Right ventricle myocardium superior (tissue), 1 donor: ENCODE measurements around the gene GAP43. TPM values are rescaled to one million over a fixed set of nuclear protein-coding genes. Genes with fewer than 3 reads are reported as not detected.

Source experiments
- ATAC-seq: fragments of 200-7000 bp; cut with Tn5 transposase; one replicate; pipeline ENCODE4 v1.9.1; 2020; ENCODE audit warnings: mild to moderate bottlenecking; ENCODE audit not compliant: poor library complexity
- DNase-seq: peaks from one replicate; pipeline ENCODE4 v3.0.0-alpha.2; 2020
- intact Hi-C: fragments of 100-400 bp; cut with DNase I; formaldehyde crosslinking; loops from one replicate; pipeline ENCODE4 v1.11.2; 2022
- total RNA-seq: library from RNA; stranded (reverse); fragmentation: NEBNext Ultra II Directional; extraction: Animal tissue kit (Norgen Biotek cat#: 25700); gene quantifications from one replicate; pipeline ENCODE4 v1.2.1, GENCODE V29; 2021
- donor health status: DM: no; HTN: yes; CAD: no; lungs with severe emphysema.

GAP43 gene
- total RNA-seq, 1 donor from 2014 or later: 0.38 TPM

DNA sequence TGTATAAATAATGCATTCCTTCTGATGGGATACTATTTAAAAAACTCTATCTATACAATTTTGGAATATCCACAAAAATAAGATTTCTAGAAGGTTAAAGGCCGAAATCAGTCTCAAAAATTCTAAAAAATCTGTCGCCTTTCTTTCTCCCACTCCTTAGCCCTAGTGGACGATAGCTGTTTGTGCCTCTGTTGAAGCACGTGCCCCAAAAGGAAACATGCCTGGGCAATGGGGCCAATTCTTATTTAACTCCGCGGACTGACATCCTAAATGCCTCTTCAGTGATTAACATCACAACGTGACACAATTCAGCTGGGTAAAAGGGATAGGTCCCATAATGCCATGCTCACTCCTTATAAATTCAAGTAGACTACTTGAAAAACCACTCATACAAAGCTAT, 65.1 kb downstream of the GAP43 start:
- ATAC-seq (no peak), DNase-seq (no peak)
- intact Hi-C loops: no loop called here

DNA sequence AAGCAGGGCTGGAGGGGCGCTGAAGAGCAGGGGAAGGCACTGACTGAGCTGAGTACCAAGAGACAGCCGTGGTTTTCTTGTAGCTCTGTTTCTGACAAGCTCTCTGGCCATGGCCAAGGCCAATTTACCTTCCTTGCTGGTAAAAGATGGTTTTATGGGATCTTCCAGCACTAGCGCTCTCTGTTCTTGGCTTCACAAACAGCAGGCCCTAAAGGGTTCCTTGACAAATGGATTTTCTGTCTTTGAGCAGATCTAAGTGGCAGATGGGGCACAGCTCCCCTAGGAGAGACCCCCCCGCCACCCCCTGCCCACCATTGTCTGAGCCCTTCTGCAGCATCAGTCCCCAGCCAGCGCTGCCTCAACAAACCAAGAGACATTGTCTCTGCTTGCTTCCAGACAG, 66.6 kb downstream of the GAP43 start:
- ATAC-seq (no peak), DNase-seq (no peak)
- intact Hi-C loops: no loop called here

DNA sequence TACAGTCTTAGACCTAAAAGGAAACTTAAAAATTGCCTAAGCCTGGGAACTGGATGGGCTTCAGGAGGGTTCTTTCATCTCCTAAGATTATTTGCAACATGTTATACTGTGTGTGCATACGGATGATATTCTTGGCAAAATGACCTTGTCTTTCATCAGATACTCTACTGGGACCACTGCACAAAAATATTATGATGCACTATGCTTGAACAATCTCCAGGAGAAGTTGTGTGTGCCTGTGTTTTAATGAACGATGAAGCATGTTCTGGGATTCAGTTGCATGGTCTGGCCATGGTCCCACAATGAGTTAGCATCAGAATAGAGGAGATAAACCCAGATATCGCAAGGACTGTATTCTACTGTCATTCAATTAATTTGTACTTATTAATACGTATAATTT, 68.7 kb downstream of the GAP43 start:
- intact Hi-C loops: loop anchor here (2.0 kb wide), 1 partner anchor 475 kb away; no protein-coding TSS in a partner anchor
- ATAC-seq (peak; percentile 46), DNase-seq (no peak)

DNA sequence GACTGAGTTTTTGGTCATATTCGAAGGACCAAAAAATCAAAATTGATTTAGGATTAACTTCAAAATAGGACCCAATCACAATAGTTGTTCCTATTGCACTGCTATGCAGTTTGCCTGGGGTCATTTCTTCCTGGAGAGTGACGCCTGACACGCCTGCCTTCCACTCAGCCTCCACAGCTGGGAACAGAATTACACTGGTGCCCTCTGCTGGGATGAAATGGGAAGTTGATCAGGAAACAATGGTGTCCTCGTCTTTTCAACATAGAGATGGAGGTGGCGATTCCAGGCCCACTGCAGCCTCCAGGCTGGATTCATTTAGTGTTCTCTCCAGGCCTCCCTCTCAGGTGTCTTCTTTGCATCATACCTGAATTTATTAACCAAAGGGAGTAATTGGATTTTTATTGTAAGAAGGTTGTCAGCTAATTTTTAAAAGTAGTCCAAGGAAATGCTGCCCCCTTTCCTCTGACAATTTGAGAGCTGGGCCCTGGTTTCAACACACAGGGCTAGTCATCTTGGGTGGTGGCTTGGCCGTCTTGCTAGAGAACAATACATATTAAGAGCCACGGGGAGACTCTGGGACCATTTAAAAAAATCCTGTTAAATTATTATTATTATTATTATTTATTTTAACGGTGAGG, 69.7 kb downstream of the GAP43 start:
- intact Hi-C loops: loop anchor here (2.0 kb wide), 1 partner anchor 476 kb away; no protein-coding TSS in a partner anchor
- peak; percentile 62 for DNase-seq
- peak; percentile 98 for ATAC-seq

- ATAC-seq (no peak), DNase-seq (no peak)
- intact Hi-C loops: loop anchor here (2.0 kb wide), 1 partner anchor 477 kb away; no protein-coding TSS in a partner anchor
Observed at GRCh38 chr3:115693868-115694267, 70.6 kb downstream of the GAP43 start.

GRCh38 chr3:115695090-115695489, 71.8 kb downstream of the GAP43 start:
- intact Hi-C loops: no loop called here
- no peak for DNase-seq
- no peak for ATAC-seq

GRCh38 chr3:115697263-115698053, 74.1 kb downstream of the GAP43 start:
- DNase-seq (no peak), ATAC-seq (no peak)
- intact Hi-C loops: no loop called here

GRCh38 chr3:115698851-115699591, 75.7 kb downstream of the GAP43 start:
- intact Hi-C loops: no loop called here
- ATAC-seq (no peak), DNase-seq (no peak)

DNA sequence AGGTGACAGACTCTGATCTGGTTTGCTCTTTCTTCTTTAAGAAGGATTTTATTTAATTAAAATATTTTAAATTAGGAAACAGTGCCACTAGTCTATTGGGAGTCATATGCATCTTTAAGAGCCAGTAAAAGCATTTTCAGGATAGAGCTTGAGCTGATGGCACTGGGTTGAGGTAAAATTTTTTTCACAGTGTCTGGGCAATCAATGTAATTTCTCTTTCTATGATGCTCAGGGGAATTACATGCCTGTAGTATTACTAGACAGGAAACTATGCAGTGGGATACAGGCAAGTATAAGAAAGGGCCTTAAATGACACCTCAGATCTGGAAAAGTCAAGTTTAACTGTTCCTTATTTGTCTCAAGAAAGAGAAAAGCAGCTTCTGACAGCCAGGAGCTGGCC, 76.4 kb downstream of the GAP43 start:
- ATAC-seq: no peak
- no peak for DNase-seq
- intact Hi-C loops: no loop called here

- DNase-seq: no peak
- intact Hi-C loops: no loop called here
- ATAC-seq: no peak
Observed at GRCh38 chr3:115702598-115702997, 79.3 kb downstream of the GAP43 start.

DNA sequence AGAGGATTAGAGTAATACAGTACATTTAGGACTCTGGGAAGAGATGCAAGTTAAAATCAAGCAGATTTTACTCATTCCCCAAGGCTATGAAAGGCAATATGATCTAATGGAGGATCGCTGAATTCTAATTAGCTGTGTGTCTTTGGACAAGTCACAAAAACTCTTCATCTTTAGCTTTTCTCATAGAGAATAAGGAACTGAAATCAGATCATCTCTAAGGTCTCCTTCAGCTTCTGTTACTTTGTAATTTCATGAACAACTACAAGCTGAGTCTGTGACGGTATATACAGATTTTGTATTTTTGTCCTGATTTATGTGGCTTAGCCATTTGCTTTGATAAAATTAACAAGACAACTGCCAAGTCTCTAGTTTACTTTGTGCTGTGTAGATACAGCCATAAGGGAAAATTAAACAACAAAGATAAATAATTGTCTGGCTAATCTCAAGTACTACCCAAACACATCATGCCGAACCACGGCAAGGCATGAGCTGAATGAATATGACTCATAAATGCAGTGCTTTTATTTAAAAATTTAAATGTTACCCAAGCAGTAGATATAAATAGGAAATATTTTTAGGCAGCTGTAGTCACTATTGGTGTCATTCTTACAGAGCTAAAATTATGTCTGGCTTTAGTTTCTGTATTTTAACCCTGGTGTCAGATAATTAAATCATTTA, 81.5 kb downstream of the GAP43 start:
- no peak for ATAC-seq
- no peak for DNase-seq
- intact Hi-C loops: no loop called here

GRCh38 chr3:115706311-115706829, 83.1 kb downstream of the GAP43 start:
- intact Hi-C loops: no loop called here
- ATAC-seq (no peak), DNase-seq (no peak)

DNA sequence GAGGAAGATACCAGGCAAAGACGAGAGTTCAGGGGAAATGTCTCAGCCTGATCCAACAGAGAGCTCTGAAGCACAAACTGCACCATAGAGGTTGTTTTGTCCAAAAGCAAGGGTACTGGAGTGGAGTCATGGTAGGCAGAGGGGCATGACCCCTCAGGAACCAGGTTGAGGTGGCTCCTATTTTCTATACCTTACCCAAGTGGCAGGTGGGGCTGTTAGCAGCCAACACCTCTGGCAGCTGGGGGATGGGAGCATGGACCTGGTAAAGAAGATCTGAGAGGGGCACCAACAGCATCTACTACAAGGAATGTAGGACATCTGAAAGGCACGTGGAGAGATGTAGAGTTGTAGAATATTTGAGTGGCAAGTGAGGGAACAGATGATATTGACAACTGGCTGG, 85.2 kb downstream of the GAP43 start:
- no peak for ATAC-seq
- intact Hi-C loops: no loop called here
- DNase-seq: no peak

GRCh38 chr3:115709093-115709492, 85.8 kb downstream of the GAP43 start:
- intact Hi-C loops: no loop called here
- ATAC-seq: no peak
- no peak for DNase-seq

- ATAC-seq: no peak
- intact Hi-C loops: no loop called here
- no peak for DNase-seq
Observed at GRCh38 chr3:115709931-115710330, 86.6 kb downstream of the GAP43 start.

- intact Hi-C loops: no loop called here
- DNase-seq (no peak), ATAC-seq (no peak)
Observed at GRCh38 chr3:115710799-115711198, 87.5 kb downstream of the GAP43 start.

DNA sequence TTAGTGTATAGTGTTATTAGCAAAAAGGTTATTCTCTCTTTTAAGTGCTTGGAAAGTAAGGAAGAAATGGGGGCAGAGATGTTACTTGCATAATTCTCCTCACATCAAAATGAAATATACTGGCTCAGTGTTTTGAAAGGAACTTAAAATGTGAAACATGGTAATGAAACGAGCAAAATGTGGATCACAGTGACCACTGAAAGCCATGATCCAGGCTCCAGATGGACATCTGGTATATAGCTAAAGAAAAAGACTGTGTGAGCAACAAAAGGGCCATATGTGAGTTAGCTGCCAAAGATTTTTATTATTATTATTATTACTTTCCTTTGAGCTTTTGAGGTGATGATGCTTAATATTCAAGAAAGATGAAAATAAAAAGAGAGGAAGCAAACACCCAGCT, 89.6 kb downstream of the GAP43 start:
- no peak for DNase-seq
- intact Hi-C loops: no loop called here
- ATAC-seq: no peak

GRCh38 chr3:115713284-115713683, 90.0 kb downstream of the GAP43 start:
- DNase-seq: peak; percentile 38
- intact Hi-C loops: no loop called here

GRCh38 chr3:115715241-115715745, 92.0 kb downstream of the GAP43 start:
- DNase-seq (no peak), ATAC-seq (no peak)
- intact Hi-C loops: no loop called here

More at GRCh38 chr3:115713284-115713683, 90.0 kb downstream of the GAP43 start:
- ATAC-seq: no peak
